RWPE1 (cell line): ENCODE measurements around the gene TSPAN16.

Experiments used
- CTCF ChIA-PET: fragments of 350-600 bp; sonication (Branson Sonifier 250); formaldehyde crosslinking; extraction: SDS; loops from one replicate; lab custom pipeline; 2021; lab: Yijun Ruan, JAX
- POLR2A ChIA-PET: fragments of 400-600 bp; formaldehyde crosslinking; extraction: SDS; loops from one replicate; lab custom pipeline; 2020; ENCODE audit warnings: antibody characterized with exemption; ENCODE audit not compliant: low non-redundant PET; lab: Yijun Ruan, JAX
- DNase-seq: peaks from one replicate; pipeline ENCODE4 v3.0.0; 2012; ENCODE audit warnings: low spot score
- H3K27ac ChIP-seq: fragments of 450-650 bp; 2 replicates; pipeline ENCODE4 v1.5.1; 2017
- CTCF ChIP-seq: fragments of 450-650 bp; conservative IDR thresholded peaks from 2 replicates; pipeline ENCODE4 v1.5.1; 2017; ENCODE audit warnings: low read depth, mild to moderate bottlenecking

The TSPAN16 gene

GRCh38 chr19:11295665-11296245 lies at the start of gene TSPAN16:
TSS of gene TSPAN16 (plus strand) at chr19:11296160. CDS start at chr19:11296298, 138 bp downstream.
- H3K27ac ChIP-seq: peak within 1 kb of the TSS; percentile 80
- ChIA-PET CTCF (interaction anchor here (0.9 to 2.0 kb wide), 3 partner anchors 29 to 187 kb away, joined by 4 to 6 read pairs (median 5); no protein-coding TSS in a partner anchor), POLR2A (no interaction called here)
- no peak for DNase-seq
- TF ChIP-seq CTCF: no peak

GRCh38 chr19:11246941-11247340 lies 49.0 kb upstream of the TSPAN16 start:
- TF ChIP-seq CTCF: no peak
- CTCF ChIA-PET: interaction anchor here (0.6 kb wide), 1 partner anchor 179 kb away, joined by 3 read pairs; no protein-coding TSS in a partner anchor
- no peak for DNase-seq
- POLR2A ChIA-PET: interaction anchor here (0.6 kb wide), 1 partner anchor 448 kb away, joined by 5 read pairs; no protein-coding TSS in a partner anchor
- no peak overlapping the region for H3K27ac ChIP-seq

GRCh38 chr19:11247391-11247790 lies 48.6 kb upstream of the TSPAN16 start:
- POLR2A ChIA-PET: interaction anchor here (0.6 kb wide), 1 partner anchor 447 kb away, joined by 5 read pairs; no protein-coding TSS in a partner anchor
- CTCF ChIA-PET: interaction anchor here (0.6 kb wide), 1 partner anchor 180 kb away, joined by 3 read pairs; no protein-coding TSS in a partner anchor
- no peak overlapping the region for H3K27ac ChIP-seq
- no peak for TF ChIP-seq CTCF
- DNase-seq: no peak

- ChIA-PET POLR2A (no interaction called here), CTCF (no interaction called here)
- TF ChIP-seq CTCF: no peak
- no peak for DNase-seq
- H3K27ac ChIP-seq: no peak overlapping the region
Measured at GRCh38 chr19:11247934-11248333, 48.0 kb upstream of the TSPAN16 start.

GRCh38 chr19:11248852-11249251 lies 47.1 kb upstream of the TSPAN16 start:
- ChIA-PET CTCF (no interaction called here), POLR2A (no interaction called here)
- no peak overlapping the region for H3K27ac ChIP-seq
- TF ChIP-seq CTCF: no peak
- no peak for DNase-seq

- no peak overlapping the region for H3K27ac ChIP-seq
- CTCF ChIA-PET: interaction anchor here (1.1 kb wide), 1 partner anchor 132 kb away, joined by 3 read pairs; no protein-coding TSS in a partner anchor
- TF ChIP-seq CTCF: no peak
- POLR2A ChIA-PET: no interaction called here
- no peak for DNase-seq
Measured at GRCh38 chr19:11251217-11251616, 44.7 kb upstream of the TSPAN16 start.
